ENCODE data around the gene LASP1. TPM values are rescaled to one million over a fixed set of nuclear protein-coding genes. Genes with fewer than 3 reads are reported as not detected.
"Not testable (repeated sequence)": the region's sequence is repeated elsewhere in the genome, so short reads cannot be mapped to it uniquely, and the experiment has no call there.

LASP1 gene
- total RNA-seq, 4 donors from 2014 or later: 69.3 to 77.5 (median 71.1) TPM

GRCh38 chr17:38853292-38854219, 16.3 kb upstream of the LASP1 start, which contains the start of gene RPL23:
RPL23 (minus strand) TSS chr17:38853721; CDS start chr17:38853710, 11 bp downstream.
- Histone ChIP-seq H3K27me3 (no peaks in the 10 kb centered on the region), H3K36me3 (peaks cover 10 to 33% of the 10 kb centered on the region in 2 donors), H3K4me1 (peaks cover 22 to 24% of the 10 kb centered on the region in 2 donors), H3K4me3 (replicated peaks in 1 of 3) (peak within 1 kb of the TSS; percentile 12 to 51 (median 35)), H3K9me3 (no peaks in the 10 kb centered on the region), H3K27ac (peak within 1 kb of the TSS; percentile 84 to 91 (median 85))
- 1% methylated on average over 42 to 48 of the region's 48 CpGs for WGBS, 2 donors
- DNase-seq: peak; percentile 97
- intact Hi-C loops (cut with DNase I): loop anchor here (2.0 kb wide), 1 partner anchor 27 kb away; no protein-coding TSS in a partner anchor
- TF ChIP-seq, protein P1, sequence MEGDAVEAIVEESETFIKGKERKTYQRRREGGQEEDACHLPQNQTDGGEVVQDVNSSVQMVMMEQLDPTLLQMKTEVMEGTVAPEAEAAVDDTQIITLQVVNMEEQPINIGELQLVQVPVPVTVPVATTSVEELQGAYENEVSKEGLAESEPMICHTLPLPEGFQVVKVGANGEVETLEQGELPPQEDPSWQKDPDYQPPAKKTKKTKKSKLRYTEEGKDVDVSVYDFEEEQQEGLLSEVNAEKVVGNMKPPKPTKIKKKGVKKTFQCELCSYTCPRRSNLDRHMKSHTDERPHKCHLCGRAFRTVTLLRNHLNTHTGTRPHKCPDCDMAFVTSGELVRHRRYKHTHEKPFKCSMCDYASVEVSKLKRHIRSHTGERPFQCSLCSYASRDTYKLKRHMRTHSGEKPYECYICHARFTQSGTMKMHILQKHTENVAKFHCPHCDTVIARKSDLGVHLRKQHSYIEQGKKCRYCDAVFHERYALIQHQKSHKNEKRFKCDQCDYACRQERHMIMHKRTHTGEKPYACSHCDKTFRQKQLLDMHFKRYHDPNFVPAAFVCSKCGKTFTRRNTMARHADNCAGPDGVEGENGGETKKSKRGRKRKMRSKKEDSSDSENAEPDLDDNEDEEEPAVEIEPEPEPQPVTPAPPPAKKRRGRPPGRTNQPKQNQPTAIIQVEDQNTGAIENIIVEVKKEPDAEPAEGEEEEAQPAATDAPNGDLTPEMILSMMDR (IDR thresholded peaks at IDR 0.05): no peak
- peak in 1 of 2 donors; percentile 86 for TF ChIP-seq POLR2A (IDR thresholded peaks at IDR 0.05)

GRCh38 chr17:38855101-38855714, 14.7 kb upstream of the LASP1 start:
- H3K9me3 ChIP-seq; H3K4me3 ChIP-seq (replicated peaks in 1 of 3); intact Hi-C loops (cut with DNase I); H3K27me3 ChIP-seq; DNase-seq; H3K27ac ChIP-seq: not testable (repeated sequence)
- H3K36me3 ChIP-seq: peaks cover 0 to 17% of the 10 kb centered on the region in 2 donors
- H3K4me1 ChIP-seq: peaks cover 22 to 24% of the 10 kb centered on the region in 2 donors
- WGBS, 2 donors: 91% methylated on average over 28 of the region's 28 CpGs

- Histone ChIP-seq H3K4me1 (peaks cover 8 to 10% of the 10 kb centered on the region in 2 donors), H3K27me3 (no peaks in the 10 kb centered on the region), H3K27ac (no peak overlapping the region), H3K36me3 (no peaks in the 10 kb centered on the region), H3K4me3 (replicated peaks in 1 of 3) (no peak overlapping the region), H3K9me3 (no peaks in the 10 kb centered on the region)
- WGBS, 2 donors: 76 to 81% methylated on average over 5 of the region's 5 CpGs
- intact Hi-C loops (cut with DNase I): no loop called here
- no peak for TF ChIP-seq POLR2A (IDR thresholded peaks at IDR 0.05)
- TF ChIP-seq, protein P1 (IDR thresholded peaks at IDR 0.05): no peak
- no peak for DNase-seq
Observed at GRCh38 chr17:38857271-38857670, 12.6 kb upstream of the LASP1 start.

- Histone ChIP-seq H3K27ac (no peak overlapping the region), H3K4me1 (no peaks in the 10 kb centered on the region), H3K4me3 (replicated peaks in 1 of 3) (no peak overlapping the region), H3K27me3 (no peaks in the 10 kb centered on the region), H3K9me3 (no peaks in the 10 kb centered on the region), H3K36me3 (no peaks in the 10 kb centered on the region)
- 39 to 43% methylated on average over 8 of the region's 8 CpGs for WGBS, 2 donors
- DNase-seq: no peak
- intact Hi-C loops (cut with DNase I): no loop called here
- TF ChIP-seq, protein P1 (IDR thresholded peaks at IDR 0.05): no peak
- no peak for TF ChIP-seq POLR2A (IDR thresholded peaks at IDR 0.05)
Observed at GRCh38 chr17:38861399-38861843, 8.4 kb upstream of the LASP1 start.

DNA sequence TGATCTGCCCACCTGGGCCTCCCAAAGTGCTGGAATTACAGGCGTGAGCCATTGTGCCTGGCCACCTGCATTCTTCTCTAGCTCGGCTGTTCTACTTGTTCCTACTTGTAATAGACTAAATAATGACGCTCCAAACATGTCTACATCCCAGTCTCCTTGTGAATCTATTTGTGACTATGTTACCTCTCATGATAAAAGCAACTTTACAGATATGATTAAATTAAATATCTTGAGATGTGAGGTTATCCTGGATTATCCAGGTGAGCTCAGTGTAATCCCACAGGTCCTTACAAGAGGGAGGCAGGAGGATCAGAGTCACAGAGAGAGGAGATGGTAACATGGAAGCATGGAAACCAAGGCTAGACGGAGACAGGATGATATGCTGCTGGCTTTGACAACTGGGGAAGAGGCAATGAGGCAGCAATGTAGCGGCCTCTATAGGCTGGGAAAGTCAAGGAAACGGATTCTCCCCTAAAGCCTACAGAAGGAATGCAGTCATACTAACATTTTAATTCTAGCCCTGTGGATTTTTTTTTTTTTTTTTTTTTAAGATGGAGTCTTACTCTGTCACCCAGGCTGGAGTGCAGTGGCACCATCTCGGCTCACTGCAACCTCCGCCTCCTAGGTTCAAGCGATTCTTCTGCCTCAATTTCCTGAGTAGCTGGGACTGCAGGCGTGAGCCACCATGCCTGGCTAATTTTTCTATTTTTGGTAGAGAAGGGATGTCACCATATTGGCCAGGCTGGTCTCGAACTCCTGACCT, 5.0 kb upstream of the LASP1 start:
- Histone ChIP-seq H3K4me1 (peaks cover 0 to 10% of the 10 kb centered on the region in 2 donors), H3K9me3 (no peaks in the 10 kb centered on the region), H3K27me3 (no peaks in the 10 kb centered on the region), H3K36me3 (no peaks in the 10 kb centered on the region), H3K4me3 (replicated peaks in 1 of 3) (no peak overlapping the region), H3K27ac (no peak overlapping the region)
- no peak for TF ChIP-seq POLR2A (IDR thresholded peaks at IDR 0.05)
- TF ChIP-seq, protein P1 (IDR thresholded peaks at IDR 0.05): no peak
- DNase-seq: no peak
- intact Hi-C loops (cut with DNase I): no loop called here
- WGBS, 2 donors: 68 to 69% methylated on average over 11 of the region's 11 CpGs

All from thyroid gland (tissue), 4 donors.